H1 (cell line): Measurements from ENCODE around the gene GPATCH4. TPM values are rescaled to one million over a fixed set of nuclear protein-coding genes. Genes with fewer than 3 reads are reported as not detected.

ENCODE experiments used
- CTCF ChIA-PET: fragments of 300-600 bp; sonication (Branson Sonifier 250); formaldehyde crosslinking; loops from one replicate; lab custom pipeline; 2021; ENCODE audit not compliant: partially characterized antibody; lab: Charles Lee
- POLR2A ChIA-PET: fragments of 300-600 bp; sonication (Branson Sonifier 250); formaldehyde crosslinking; loops from one replicate; lab custom pipeline; 2021; ENCODE audit warnings: inconsistent platforms; ENCODE audit not compliant: partially characterized antibody; lab: Charles Lee
- DNase-seq, 2 experiments: peaks; one replicate each; pipeline versions ENCODE4 v3.0.0 to v3.0.0-alpha.2; 2010 to 2022; ENCODE audit warnings: low spot score in 2 of 2, low read depth in 1 of 2, mixed read lengths in 1 of 2
- FAIRE-seq: peaks from 2 replicates; lab custom pipeline; 2011; peaks lifted over from hg19 to GRCh38; lab: Jason Lieb, UNC
- H2AFZ ChIP-seq: 2 replicates; pipeline ENCODE4 v1.8.1; 2012; ENCODE audit warnings: low read length, inconsistent platforms
- H2AK5ac ChIP-seq: 2 replicates; pipeline ENCODE4 v1.6.1; 2013; ENCODE audit warnings: low read depth, low read length
- H2BK120ac ChIP-seq: replicated peaks from 2 replicates; pipeline ENCODE3; 2013; ENCODE audit warnings: low read depth, low read length, inconsistent platforms
- H2BK12ac ChIP-seq: 2 replicates; pipeline ENCODE4 v1.6.1; 2013; ENCODE audit warnings: low read depth, low read length
- H2BK15ac ChIP-seq: 2 replicates; pipeline ENCODE4 v1.6.1; 2013; ENCODE audit warnings: low read length
- H2BK20ac ChIP-seq: 2 replicates; pipeline ENCODE4 v1.6.1; 2013; ENCODE audit warnings: low read length
- H2BK5ac ChIP-seq: 2 replicates; pipeline ENCODE4 v1.6.1; 2013; ENCODE audit warnings: low read depth, low read length
- H3K14ac ChIP-seq: 2 replicates; pipeline ENCODE4 v1.6.1; 2013; ENCODE audit warnings: inconsistent platforms; ENCODE audit not compliant: insufficient read length
- H3K18ac ChIP-seq: 2 replicates; pipeline ENCODE4 v1.6.1; 2013; ENCODE audit warnings: low read length; ENCODE audit errors: extremely low read depth
- H3K23ac ChIP-seq: 2 replicates; pipeline ENCODE4 v1.6.1; 2013; ENCODE audit warnings: inconsistent platforms; ENCODE audit not compliant: insufficient read length
- H3K23me2 ChIP-seq: 2 replicates; pipeline ENCODE4 v1.6.1; 2013; ENCODE audit warnings: low read depth, low read length
- H3K27ac ChIP-seq: 2 replicates; pipeline ENCODE4 v1.6.1; 2011; ENCODE audit warnings: low read depth, low read length, inconsistent platforms
- H3K27me3 ChIP-seq, 4 experiments: replicated peaks in 1 of 4; 1 replicate in 1 of 4; 2 replicates in 3 of 4; pipeline versions ENCODE4 v1.6.1 to v1.8.1; 2011 to 2013; ENCODE audit warnings: low read length in 3 of 4, mild to moderate bottlenecking in 3 of 4, inconsistent platforms in 2 of 4, mixed read lengths in 2 of 4, moderate library complexity in 1 of 4; ENCODE audit not compliant: control insufficient read depth in 3 of 4, insufficient read depth in 3 of 4; ENCODE audit errors: extremely low read depth in 1 of 4
- H3K36me3 ChIP-seq, 4 experiments: 2 replicates each; pipeline versions ENCODE4 v1.6.1 to v1.8.1; 2011 to 2013; ENCODE audit warnings: mild to moderate bottlenecking in 4 of 4, low read length in 3 of 4, moderate library complexity in 2 of 4, control low read depth in 1 of 4, inconsistent platforms in 1 of 4; ENCODE audit not compliant: insufficient read depth in 4 of 4, control insufficient read depth in 2 of 4
- H3K4ac ChIP-seq: replicated peaks from 2 replicates; pipeline ENCODE3; 2013; ENCODE audit warnings: low read length, low read depth, mixed read lengths, inconsistent platforms; ENCODE audit not compliant: insufficient read length
- H3K4me1 ChIP-seq, 4 experiments: replicated peaks in 1 of 4; 1 replicate in 1 of 4; 2 replicates in 3 of 4; pipeline versions ENCODE4 v1.6.1 to v1.8.1; 2011 to 2013; ENCODE audit warnings: low read length in 3 of 4, inconsistent platforms in 2 of 4, mixed read lengths in 1 of 4; ENCODE audit not compliant: insufficient read depth in 4 of 4, control insufficient read depth in 3 of 4
- H3K4me2 ChIP-seq, 2 experiments: 2 replicates each; pipeline versions ENCODE4 v1.6.1 to v1.8.1; 2011 to 2013; ENCODE audit warnings: low read depth in 2 of 2, low read length in 2 of 2, control low read depth in 1 of 2, inconsistent platforms in 1 of 2, mild to moderate bottlenecking in 1 of 2; ENCODE audit not compliant: insufficient read depth in 1 of 2
- H3K4me3 ChIP-seq, 4 experiments: fragments of 200-600, 300-600 bp in 1 of 4; sonication (generic), shearing (Covaris generic), sonication (Bioruptor Twin) in 1 of 4; 2 replicates each; pipeline versions ENCODE4 v1.5.1 to v1.8.1; 2011 to 2016; ENCODE audit warnings: low read length in 4 of 4, low read depth in 3 of 4, control low read depth in 2 of 4, inconsistent platforms in 2 of 4, mild to moderate bottlenecking in 2 of 4, mixed read lengths in 1 of 4, moderate library complexity in 1 of 4; ENCODE audit not compliant: insufficient read depth in 2 of 4; ENCODE audit errors: extremely low read depth in 1 of 4
- H3K56ac ChIP-seq: replicated peaks from 2 replicates; pipeline ENCODE3; 2013; ENCODE audit warnings: low read depth, mild to moderate bottlenecking, mixed read lengths, low read length, inconsistent platforms; ENCODE audit not compliant: insufficient read length
- H3K79me1 ChIP-seq: 2 replicates; pipeline ENCODE4 v1.6.1; 2013; ENCODE audit warnings: low read depth, low read length, control low read depth
- H3K79me2 ChIP-seq, 2 experiments: 2 replicates each; pipeline versions ENCODE4 v1.6.1 to v1.8.1; 2012 to 2013; ENCODE audit warnings: low read length in 2 of 2, mild to moderate bottlenecking in 2 of 2, inconsistent platforms in 1 of 2; ENCODE audit not compliant: insufficient read depth in 2 of 2, control insufficient read depth in 1 of 2
- H3K9ac ChIP-seq, 4 experiments: replicated peaks in 1 of 4; 1 replicate in 1 of 4; 2 replicates in 3 of 4; pipeline versions ENCODE4 v1.6.1 to v1.8.1; 2011 to 2013; ENCODE audit warnings: low read depth in 3 of 4, low read length in 3 of 4, control low read depth in 2 of 4, mild to moderate bottlenecking in 2 of 4, moderate library complexity in 2 of 4, inconsistent platforms in 1 of 4; ENCODE audit errors: extremely low read depth in 1 of 4
- H3K9me3 ChIP-seq, 2 experiments: 2 replicates each; pipeline versions ENCODE4 v1.6.1 to v1.8.1; 2012 to 2013; ENCODE audit warnings: mild to moderate bottlenecking in 2 of 2, moderate library complexity in 2 of 2, control low read depth in 1 of 2, inconsistent platforms in 1 of 2, low read depth in 1 of 2, low read length in 1 of 2, mixed read lengths in 1 of 2; ENCODE audit not compliant: insufficient read depth in 2 of 2
- H4K20me1 ChIP-seq, 2 experiments: replicated peaks in 1 of 2; 2 replicates each; pipeline versions ENCODE3 to v1.8.1; 2011 to 2013; ENCODE audit warnings: inconsistent platforms in 2 of 2, low read length in 2 of 2, mild to moderate bottlenecking in 1 of 2; ENCODE audit not compliant: insufficient read depth in 2 of 2, control insufficient read depth in 1 of 2
- H4K5ac ChIP-seq: 2 replicates; pipeline ENCODE4 v1.6.1; 2013; ENCODE audit warnings: low read length, low read depth, mixed read lengths, inconsistent platforms; ENCODE audit not compliant: insufficient read length
- H4K8ac ChIP-seq: 2 replicates; pipeline ENCODE4 v1.8.0; 2013; ENCODE audit warnings: mild to moderate bottlenecking, moderate library complexity, low read length, inconsistent platforms; ENCODE audit not compliant: insufficient read depth; ENCODE audit errors: extremely low read depth
- H4K91ac ChIP-seq: replicated peaks from 2 replicates; pipeline ENCODE3; 2013; ENCODE audit warnings: low read length, mixed read lengths, inconsistent platforms; ENCODE audit not compliant: insufficient read length
- ASH2L ChIP-seq: fragments of 200-600, 300-600 bp; sonication (generic); IDR thresholded peaks from one replicate; pipeline ENCODE4 v1.7.1; 2017; ENCODE audit warnings: low read length
- BACH1 ChIP-seq: IDR thresholded peaks from 2 replicates; pipeline ENCODE4 v1.6.1; 2012; ENCODE audit warnings: low read length, improper control_type of control experiment
- CTCF ChIP-seq, 3 experiments: IDR thresholded peaks; 1 replicate in 2 of 3; 2 replicates in 1 of 3; pipeline versions ENCODE4 v1.5.1 to v1.6.1; 2011; ENCODE audit warnings: low read length in 3 of 3, mild to moderate bottlenecking in 3 of 3, inconsistent platforms in 2 of 3, low read depth in 1 of 3, moderate library complexity in 1 of 3; ENCODE audit not compliant: insufficient read depth in 1 of 3; ENCODE audit errors: control extremely low read depth in 1 of 3
- EP300 ChIP-seq, 2 experiments: IDR thresholded peaks; 1 replicate in 1 of 2; 2 replicates in 1 of 2; pipeline ENCODE4 v1.6.1; 2011 to 2012; ENCODE audit warnings: low read depth in 2 of 2, low read length in 2 of 2, mild to moderate bottlenecking in 2 of 2, borderline replicate concordance in 1 of 2, inconsistent platforms in 1 of 2, moderate library complexity in 1 of 2
- NANOG ChIP-seq: IDR thresholded peaks from 2 replicates; pipeline ENCODE4 v1.6.1; 2011; ENCODE audit warnings: low read length, low read depth, mild to moderate bottlenecking, inconsistent platforms; ENCODE audit not compliant: insufficient read depth, poor library complexity, severe bottlenecking
- RAD21 ChIP-seq, 2 experiments: IDR thresholded peaks in 1 of 2; conservative IDR thresholded peaks in 1 of 2; 2 replicates each; pipeline ENCODE4 v1.6.1; 2011; ENCODE audit warnings: low read depth in 2 of 2, low read length in 2 of 2, improper control_type of control experiment in 1 of 2, inconsistent platforms in 1 of 2, mild to moderate bottlenecking in 1 of 2, moderate library complexity in 1 of 2
- RXRA ChIP-seq: IDR thresholded peaks from 2 replicates; pipeline ENCODE4 v1.6.1; 2011; ENCODE audit warnings: low read depth, mild to moderate bottlenecking, low read length, moderate library complexity; ENCODE audit not compliant: insufficient read depth
- TAF7 ChIP-seq: optimal IDR thresholded peaks from 2 replicates; pipeline ENCODE3; 2011; ENCODE audit warnings: low read depth, mild to moderate bottlenecking, inconsistent platforms, low read length, moderate library complexity, borderline replicate concordance
- ZNF274 ChIP-seq: IDR thresholded peaks from 2 replicates; pipeline ENCODE4 v1.7.0; 2012; ENCODE audit warnings: low read length, borderline replicate concordance; ENCODE audit errors: extremely low read depth
- WGBS, 2 experiments: shearing (Covaris generic) in 1 of 2; methylation state at CpG; one replicate each; pipeline versions ENCODE4 v1.1.6 to v1.1.7; 2013 to 2015; ENCODE audit warnings: low lambda C conversion rate in 2 of 2, mixed read lengths in 2 of 2, inconsistent platforms in 1 of 2, low coverage in 1 of 2, missing lambda C conversion rate in 1 of 2; ENCODE audit not compliant: insufficient replicate concordance in 2 of 2, insufficient coverage in 1 of 2, insufficient read length in 1 of 2; ENCODE audit errors: extremely low coverage in 1 of 2, missing lambda C conversion rate in 1 of 2; 5-methylcytosine and 5-hydroxymethylcytosine counted together
- polyA plus RNA-seq, 7 experiments: library from polyadenylated mRNA; depleted of rRNA in 3 of 7; stranded (reverse) in 5 of 7; unstranded in 2 of 7; fragments of >200 nt in 5 of 7; fragments of 200-250 nt in 2 of 7; gene quantifications; 1 replicate in 5 of 7; 2 replicates in 1 of 7; 4 replicates in 1 of 7; pipeline versions ENCODE4 v1.2.1 to v1.2.3, GENCODE V29; 2011 to 2013; ENCODE audit warnings: missing spikeins in 2 of 7, mixed read lengths in 2 of 7
- total RNA-seq: library from RNA; stranded (reverse); fragmentation: NEBNext Ultra II Directional; extraction: Animal tissue kit (Norgen Biotek cat#: 25700); gene quantifications from 2 replicates; pipeline ENCODE4 v1.2.1, GENCODE V29; 2021

The GPATCH4 gene
- total and polyA plus RNA-seq, 2 of the 8 experiments (the other 6 are each of a cell fraction or from before 2014, with no cell fraction given) = 20.5 to 47.9 TPM

GRCh38 chr1:156608036-156608674 lies 6.9 kb upstream of the GPATCH4 start:
- Histone ChIP-seq H3K23ac (no peak overlapping the region), H3K27me3 (no peaks in the 10 kb centered on the region), H2BK5ac (no peak overlapping the region), H3K14ac (no peak overlapping the region), H3K4me2 (no peak overlapping the region), H2BK120ac (no peak overlapping the region), H3K56ac (no peak overlapping the region), H3K23me2 (no peaks in the 10 kb centered on the region), H3K36me3 (no peaks in the 10 kb centered on the region), H3K79me1 (no peaks in the 10 kb centered on the region), H4K91ac (no peak overlapping the region), H3K27ac (no peak overlapping the region), H3K4me3 (no peak overlapping the region), H4K20me1 (no peaks in the 10 kb centered on the region), H3K4ac (no peak overlapping the region), H2BK15ac (no peak overlapping the region), H3K9ac (no peak overlapping the region), H2BK20ac (no peak overlapping the region), H2BK12ac (no peak overlapping the region), H2AFZ (no peak overlapping the region), H2AK5ac (no peak overlapping the region), H3K18ac (no peak overlapping the region), H4K8ac (no peak overlapping the region), H4K5ac (no peak overlapping the region), H3K4me1 (no peaks in the 10 kb centered on the region), H3K79me2 (no peaks in the 10 kb centered on the region), H3K9me3 (no peaks in the 10 kb centered on the region)
- WGBS, 2 experiments = 28% methylated on average over 5 of the region's 7 CpGs; no CpG with 5 or more reads in 1 of the 2 experiments
- DNase-seq = peak in 1 of 2 experiments; percentile 52
- CTCF ChIA-PET = interaction anchor here (0.8 to 6.4 kb wide), 29 partner anchors 8 to 284 kb away, joined by 3 to 55 read pairs (median 4); partner anchors contain the start of genes HAPLN2, NAXE and TTC24
- peak; percentile 78 for FAIRE-seq
- POLR2A ChIA-PET = interaction anchor here (1.0 to 1.8 kb wide), 6 partner anchors 10 to 21 kb away, joined by 3 to 22 read pairs (median 3); partner anchors contain the start of genes HAPLN2 and NAXE
- TF ChIP-seq RAD21 (IDR thresholded peaks at IDR 0.05 in 1 of 2, conservative IDR thresholded peaks at IDR 0.05 in 1 of 2; ENCODE audit: low read depth in 2 of 2, low read length in 2 of 2) (peak; percentile 70 to 80), NANOG (no peak), BACH1 (no peak), CTCF (IDR thresholded peaks at IDR 0.05; ENCODE audit: control extremely low read depth in 1 of 3, insufficient read depth in 1 of 3, low read depth in 1 of 3, low read length in 3 of 3) (peak; percentile 26 to 90 (median 90)), TAF7 (no peak), ZNF274 (no peak), RXRA (no peak), ASH2L (no peak), EP300 (IDR thresholded peaks at IDR 0.05; ENCODE audit: borderline replicate concordance in 1 of 2, low read depth in 2 of 2, low read length in 2 of 2) (no peak)
